ENCODE measurements around the gene NAXD. TPM values are rescaled to one million over a fixed set of nuclear protein-coding genes. Genes with fewer than 3 reads are reported as not detected.

The NAXD gene
- total RNA-seq, 1 experiment from 2014 or later: 15.1 TPM

DNA sequence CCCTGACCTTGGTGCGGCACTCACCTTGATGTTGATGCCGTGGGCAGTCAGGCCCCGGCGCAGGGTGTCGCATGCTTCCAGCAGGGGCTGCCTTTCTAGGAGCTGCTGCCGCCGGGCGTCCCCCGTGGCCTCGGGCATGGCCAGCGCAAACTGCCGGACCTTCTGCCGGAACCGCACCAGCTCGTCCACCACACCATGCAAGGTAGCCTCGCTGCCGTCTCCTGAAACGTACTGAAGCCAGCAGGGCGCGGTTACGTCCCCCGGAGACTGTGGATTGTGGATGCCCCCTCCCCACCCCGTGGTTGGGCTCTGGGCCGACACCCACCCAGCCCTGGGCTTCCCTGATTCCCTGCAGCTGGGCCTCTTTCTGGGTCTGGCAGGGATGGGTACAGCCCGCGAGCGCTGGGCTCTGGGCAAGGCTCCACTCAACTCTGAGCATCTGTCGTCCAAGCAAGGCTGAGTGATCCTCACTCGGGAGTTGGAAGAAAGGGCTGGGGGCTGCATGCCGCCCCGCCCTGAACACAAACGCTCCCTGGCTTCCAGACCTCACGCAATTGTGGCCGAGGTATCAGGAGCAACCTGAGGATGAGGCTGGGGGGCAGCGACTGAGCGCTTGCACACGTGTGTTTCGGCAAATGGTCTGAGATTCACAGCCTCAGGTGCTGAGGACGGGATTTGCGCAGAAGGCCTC lies 27.1 kb downstream of the NAXD start:
- POLR2A ChIA-PET: interaction anchor here (0.6 kb wide), 1 partner anchor 465 kb away, joined by 6 read pairs; no protein-coding TSS in a partner anchor

GRCh38 chr13:110643324-110643723 lies 28.0 kb downstream of the NAXD start:
- Histone ChIP-seq H3K9me3 (ENCODE audit: control insufficient read depth, insufficient read depth, low read depth, low read length) (no peaks in the 10 kb centered on the region), H3K27ac (ENCODE audit: low read length) (no peak overlapping the region), H3K27me3 (ENCODE audit: control insufficient read depth, insufficient read depth, low read length) (no peaks in the 10 kb centered on the region), H3K4me3 (ENCODE audit: low read depth in 2 of 2, low read length in 2 of 2) (no peak overlapping the region), H3K4me1 (ENCODE audit: control insufficient read depth, insufficient read depth, low read length) (no peaks in the 10 kb centered on the region), H3K36me3 (ENCODE audit: control insufficient read depth, insufficient read depth, low read length) (no peaks in the 10 kb centered on the region)
- intact Hi-C loops (cut with micrococcal nuclease; ENCODE audit: unreplicated experiment): no loop called here
- ChIA-PET CTCF (no interaction called here), POLR2A (no interaction called here)
- DNase-seq (ENCODE audit: low read depth, low spot score) (no peak), ATAC-seq (no peak)
- TF ChIP-seq TCF7L2 (IDR thresholded peaks at IDR 0.05; ENCODE audit: low read depth, low read length) (no peak), POLR2AphosphoS5 (IDR thresholded peaks at IDR 0.05; ENCODE audit: low read depth, low read length) (no peak), CTCF (IDR thresholded peaks at IDR 0.05) (no peak), SIN3A (IDR thresholded peaks at IDR 0.05; ENCODE audit: borderline replicate concordance, insufficient read depth, low read depth, low read length) (no peak), REST (IDR thresholded peaks at IDR 0.05; ENCODE audit: insufficient read depth in 1 of 2, low read depth in 2 of 2, low read length in 1 of 2) (no peak)
- in situ Hi-C loops (cut with HindIII; ENCODE audit: low pct_unique_long_range_greater_than_20kb, low sequenced_read_pairs): no loop called here
- no TSS peak for BruUV-seq (replicated peaks)

More for the DNA sequence above, 27.1 kb downstream of the NAXD start:
- TF ChIP-seq CTCF (IDR thresholded peaks at IDR 0.05) (no peak), POLR2AphosphoS5 (IDR thresholded peaks at IDR 0.05; ENCODE audit: low read depth, low read length) (no peak), SIN3A (IDR thresholded peaks at IDR 0.05; ENCODE audit: borderline replicate concordance, insufficient read depth, low read depth, low read length) (no peak), REST (IDR thresholded peaks at IDR 0.05; ENCODE audit: insufficient read depth in 1 of 2, low read depth in 2 of 2, low read length in 1 of 2) (no peak), TCF7L2 (IDR thresholded peaks at IDR 0.05; ENCODE audit: low read depth, low read length) (no peak)
- H3K27ac ChIP-seq (ENCODE audit: low read length): no peak overlapping the region
- CTCF ChIA-PET: no interaction called here
- H3K4me3 ChIP-seq (ENCODE audit: low read depth in 2 of 2, low read length in 2 of 2): no peak overlapping the region
- H3K9me3 ChIP-seq (ENCODE audit: control insufficient read depth, insufficient read depth, low read depth, low read length): no peaks in the 10 kb centered on the region
- ATAC-seq (no peak), DNase-seq (ENCODE audit: low read depth, low spot score) (no peak)
- intact Hi-C loops (cut with micrococcal nuclease; ENCODE audit: unreplicated experiment): no loop called here
- no peaks in the 10 kb centered on the region for H3K27me3 ChIP-seq (ENCODE audit: control insufficient read depth, insufficient read depth, low read length)
- no peaks in the 10 kb centered on the region for H3K36me3 ChIP-seq (ENCODE audit: control insufficient read depth, insufficient read depth, low read length)
- no TSS peak for BruUV-seq (replicated peaks)
- in situ Hi-C loops (cut with HindIII; ENCODE audit: low pct_unique_long_range_greater_than_20kb, low sequenced_read_pairs): no loop called here
- H3K4me1 ChIP-seq (ENCODE audit: control insufficient read depth, insufficient read depth, low read length): no peaks in the 10 kb centered on the region

Data from Panc1 (cell line).